ENCODE results near the gene TLX2. TPM values are rescaled to one million over a fixed set of nuclear protein-coding genes. Genes with fewer than 3 reads are reported as not detected.
A peak's percentile ranks its signal among the peaks of the same experiment; 100 is the strongest.

The TLX2 gene
- total RNA-seq, 1 donor: 0.36 TPM

DNA sequence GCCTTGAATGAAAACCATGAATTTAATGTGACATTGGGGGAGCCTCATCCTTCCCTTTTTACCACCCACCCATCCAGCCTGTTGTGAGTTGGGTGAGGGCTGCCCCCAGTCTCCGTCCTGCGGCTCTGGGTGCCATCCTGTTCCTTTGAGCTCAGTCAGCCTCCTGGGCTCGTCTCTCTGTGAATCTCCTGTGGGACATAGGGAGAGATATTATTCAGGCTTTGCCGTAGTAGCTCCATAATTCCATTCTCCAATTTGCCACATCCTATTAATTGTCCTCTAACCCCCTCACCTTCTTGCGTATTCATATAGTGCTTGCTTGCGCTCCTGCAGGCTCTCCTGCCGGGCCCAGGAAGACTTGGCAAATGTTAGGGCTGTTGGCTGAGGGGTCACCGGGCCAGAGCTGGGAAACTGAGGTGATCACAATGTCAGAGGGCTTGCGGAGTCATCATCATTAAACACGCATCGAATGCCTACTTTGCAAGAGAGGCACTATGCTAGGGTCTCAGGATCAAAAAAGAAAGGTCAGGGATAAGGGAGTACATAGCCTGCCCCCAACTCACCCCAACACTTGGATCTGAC lies 12.5 kb downstream of the TLX2 start:
- TF ChIP-seq, protein P1, sequence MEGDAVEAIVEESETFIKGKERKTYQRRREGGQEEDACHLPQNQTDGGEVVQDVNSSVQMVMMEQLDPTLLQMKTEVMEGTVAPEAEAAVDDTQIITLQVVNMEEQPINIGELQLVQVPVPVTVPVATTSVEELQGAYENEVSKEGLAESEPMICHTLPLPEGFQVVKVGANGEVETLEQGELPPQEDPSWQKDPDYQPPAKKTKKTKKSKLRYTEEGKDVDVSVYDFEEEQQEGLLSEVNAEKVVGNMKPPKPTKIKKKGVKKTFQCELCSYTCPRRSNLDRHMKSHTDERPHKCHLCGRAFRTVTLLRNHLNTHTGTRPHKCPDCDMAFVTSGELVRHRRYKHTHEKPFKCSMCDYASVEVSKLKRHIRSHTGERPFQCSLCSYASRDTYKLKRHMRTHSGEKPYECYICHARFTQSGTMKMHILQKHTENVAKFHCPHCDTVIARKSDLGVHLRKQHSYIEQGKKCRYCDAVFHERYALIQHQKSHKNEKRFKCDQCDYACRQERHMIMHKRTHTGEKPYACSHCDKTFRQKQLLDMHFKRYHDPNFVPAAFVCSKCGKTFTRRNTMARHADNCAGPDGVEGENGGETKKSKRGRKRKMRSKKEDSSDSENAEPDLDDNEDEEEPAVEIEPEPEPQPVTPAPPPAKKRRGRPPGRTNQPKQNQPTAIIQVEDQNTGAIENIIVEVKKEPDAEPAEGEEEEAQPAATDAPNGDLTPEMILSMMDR (IDR thresholded peaks at IDR 0.05; ENCODE audit: extremely low read depth, low read depth, low read length): no peak
- no peak overlapping the region for H2AFZ ChIP-seq (ENCODE audit: low read length)
- no peak overlapping the region for H3K4me3 ChIP-seq (ENCODE audit: insufficient read depth, low read length)
- no peaks in the 10 kb centered on the region for H3K9me3 ChIP-seq (ENCODE audit: low read depth, low read length)
- H3K27ac ChIP-seq (ENCODE audit: low read depth, low read length): no peak overlapping the region
- no peak overlapping the region for H3K4me2 ChIP-seq (ENCODE audit: insufficient read depth, low read length)
- peak; percentile 54 for DNase-seq (ENCODE audit: insufficient read length, low spot score, missing footprints)
- peaks cover 27% of the 10 kb centered on the region for H3K4me1 ChIP-seq (ENCODE audit: insufficient read depth, low read length)
- peaks cover 44% of the 10 kb centered on the region for H3K79me2 ChIP-seq (ENCODE audit: insufficient read depth, low read length)
- peaks cover 16% of the 10 kb centered on the region for H4K20me1 ChIP-seq (ENCODE audit: insufficient read depth, low read length)
- H3K36me3 ChIP-seq (ENCODE audit: insufficient read depth, low read length): peaks cover 27% of the 10 kb centered on the region
- no peaks in the 10 kb centered on the region for H3K27me3 ChIP-seq (ENCODE audit: insufficient read depth, low read length)

DNA sequence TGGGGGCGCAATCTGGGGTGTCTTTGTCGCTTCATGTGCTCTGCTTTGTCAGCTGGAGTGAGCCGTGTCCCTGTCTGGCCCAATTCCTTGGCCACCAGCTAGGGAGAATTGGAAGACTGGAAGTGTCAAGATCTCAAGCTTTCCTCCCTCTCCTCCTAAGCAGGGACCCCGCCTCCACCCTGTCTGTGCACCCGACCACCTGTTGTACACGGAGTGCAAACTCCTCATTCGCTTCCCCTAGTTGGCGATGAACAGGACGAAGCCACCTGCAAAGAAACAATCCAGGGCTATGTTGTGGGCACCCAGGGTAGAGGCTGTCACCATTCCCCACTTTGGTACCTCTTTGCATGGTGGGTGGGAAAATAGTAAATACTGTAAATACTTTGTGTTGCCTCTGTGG lies 13.5 kb downstream of the TLX2 start:
- no peak overlapping the region for H2AFZ ChIP-seq (ENCODE audit: low read length)
- H3K4me1 ChIP-seq (ENCODE audit: insufficient read depth, low read length): peaks cover 29% of the 10 kb centered on the region
- H4K20me1 ChIP-seq (ENCODE audit: insufficient read depth, low read length): peaks cover 16% of the 10 kb centered on the region
- DNase-seq (ENCODE audit: insufficient read length, low spot score, missing footprints): no peak
- no peaks in the 10 kb centered on the region for H3K9me3 ChIP-seq (ENCODE audit: low read depth, low read length)
- TF ChIP-seq, protein P1 (IDR thresholded peaks at IDR 0.05; ENCODE audit: extremely low read depth, low read depth, low read length): no peak
- H3K79me2 ChIP-seq (ENCODE audit: insufficient read depth, low read length): peaks cover 47% of the 10 kb centered on the region
- H3K27ac ChIP-seq (ENCODE audit: low read depth, low read length): no peak overlapping the region
- no peaks in the 10 kb centered on the region for H3K27me3 ChIP-seq (ENCODE audit: insufficient read depth, low read length)
- H3K36me3 ChIP-seq (ENCODE audit: insufficient read depth, low read length): peaks cover 31% of the 10 kb centered on the region
- H3K4me2 ChIP-seq (ENCODE audit: insufficient read depth, low read length): no peak overlapping the region
- no peak overlapping the region for H3K4me3 ChIP-seq (ENCODE audit: insufficient read depth, low read length)

DNA sequence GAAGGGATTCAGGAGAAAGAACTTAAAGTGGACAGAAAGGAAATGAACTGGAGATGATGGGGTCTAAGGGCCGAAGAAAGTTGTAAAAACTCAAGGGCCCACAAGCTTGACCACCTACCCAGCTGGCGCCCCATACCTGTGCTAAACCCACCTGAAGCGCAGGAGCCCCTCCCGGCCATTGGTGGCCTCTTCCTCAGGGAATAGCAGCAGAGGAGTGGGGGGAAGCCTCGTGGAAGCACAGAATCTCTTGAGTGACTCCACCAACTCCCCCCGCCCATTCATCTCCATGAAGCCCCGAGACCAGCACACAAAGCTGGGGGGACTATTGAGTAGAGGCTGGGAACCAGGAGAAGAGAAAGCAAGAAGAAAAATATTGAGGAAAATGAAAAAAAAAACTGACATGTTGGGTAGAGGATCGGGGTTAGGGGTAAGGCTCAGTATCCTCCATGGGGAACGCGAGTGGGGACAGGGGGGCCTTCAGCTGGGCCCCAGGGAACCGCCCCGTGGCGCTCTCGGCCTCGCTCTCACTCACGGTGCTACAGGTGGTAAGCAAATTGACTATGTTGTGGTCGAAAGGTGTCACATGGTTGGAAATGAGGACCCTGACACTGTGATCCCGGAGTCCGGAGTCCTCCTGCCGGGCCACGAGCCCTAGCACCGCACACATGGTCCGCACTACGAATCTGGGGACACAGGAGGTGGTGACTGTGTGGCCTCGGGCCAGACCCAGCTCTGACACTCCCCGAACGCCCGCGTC lies 14.5 kb downstream of the TLX2 start:
- TF ChIP-seq, protein P1 (IDR thresholded peaks at IDR 0.05; ENCODE audit: extremely low read depth, low read depth, low read length): no peak

More for the DNA sequence above, 14.5 kb downstream of the TLX2 start:
- H3K27ac ChIP-seq (ENCODE audit: low read depth, low read length): peak overlapping the region; percentile 93
- H2AFZ ChIP-seq (ENCODE audit: low read length): peak overlapping the region; percentile 80
- H3K4me1 ChIP-seq (ENCODE audit: insufficient read depth, low read length): peaks cover 29% of the 10 kb centered on the region
- H3K4me2 ChIP-seq (ENCODE audit: insufficient read depth, low read length): peak overlapping the region; percentile 99
- H3K36me3 ChIP-seq (ENCODE audit: insufficient read depth, low read length): peaks cover 42% of the 10 kb centered on the region
- H3K27me3 ChIP-seq (ENCODE audit: insufficient read depth, low read length): no peaks in the 10 kb centered on the region
- peak overlapping the region; percentile 93 for H3K4me3 ChIP-seq (ENCODE audit: insufficient read depth, low read length)
- peak; percentile 66 for DNase-seq (ENCODE audit: insufficient read length, low spot score, missing footprints)
- no peaks in the 10 kb centered on the region for H3K9me3 ChIP-seq (ENCODE audit: low read depth, low read length)
- H4K20me1 ChIP-seq (ENCODE audit: insufficient read depth, low read length): peaks cover 16% of the 10 kb centered on the region
- H3K79me2 ChIP-seq (ENCODE audit: insufficient read depth, low read length): peaks cover 47% of the 10 kb centered on the region

All from osteoblast (primary cell).